ENCODE measurements around the gene ANKRD11.

- TF ChIP-seq, protein P1, sequence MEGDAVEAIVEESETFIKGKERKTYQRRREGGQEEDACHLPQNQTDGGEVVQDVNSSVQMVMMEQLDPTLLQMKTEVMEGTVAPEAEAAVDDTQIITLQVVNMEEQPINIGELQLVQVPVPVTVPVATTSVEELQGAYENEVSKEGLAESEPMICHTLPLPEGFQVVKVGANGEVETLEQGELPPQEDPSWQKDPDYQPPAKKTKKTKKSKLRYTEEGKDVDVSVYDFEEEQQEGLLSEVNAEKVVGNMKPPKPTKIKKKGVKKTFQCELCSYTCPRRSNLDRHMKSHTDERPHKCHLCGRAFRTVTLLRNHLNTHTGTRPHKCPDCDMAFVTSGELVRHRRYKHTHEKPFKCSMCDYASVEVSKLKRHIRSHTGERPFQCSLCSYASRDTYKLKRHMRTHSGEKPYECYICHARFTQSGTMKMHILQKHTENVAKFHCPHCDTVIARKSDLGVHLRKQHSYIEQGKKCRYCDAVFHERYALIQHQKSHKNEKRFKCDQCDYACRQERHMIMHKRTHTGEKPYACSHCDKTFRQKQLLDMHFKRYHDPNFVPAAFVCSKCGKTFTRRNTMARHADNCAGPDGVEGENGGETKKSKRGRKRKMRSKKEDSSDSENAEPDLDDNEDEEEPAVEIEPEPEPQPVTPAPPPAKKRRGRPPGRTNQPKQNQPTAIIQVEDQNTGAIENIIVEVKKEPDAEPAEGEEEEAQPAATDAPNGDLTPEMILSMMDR (IDR thresholded peaks at IDR 0.05; ENCODE audit: extremely low read depth in 1 of 2, insufficient read depth in 1 of 2, low read depth in 1 of 2, low read length in 2 of 2), result no peak
- TF ChIP-seq POLR2A (IDR thresholded peaks at IDR 0.05; ENCODE audit: low read depth, low read length) (no peak), MYC (IDR thresholded peaks at IDR 0.05; ENCODE audit: low read depth, low read length) (no peak), POLR2AphosphoS5 (IDR thresholded peaks at IDR 0.05; ENCODE audit: insufficient read depth, low read depth, low read length) (no peak), EZH2 (IDR thresholded peaks at IDR 0.05; ENCODE audit: borderline replicate concordance, low read depth, low read length, severe bottlenecking) (no peak)
Measured at GRCh38 chr16:89425523-89425922, 64.8 kb downstream of the ANKRD11 start.
